ES-I3 (cell line): ENCODE data around the gene PRCD.

ENCODE experiments used
- H3K36me3 ChIP-seq: 2 replicates; pipeline ENCODE4 v1.6.1; 2013; ENCODE audit warnings: mild to moderate bottlenecking, low read length, control low read depth, moderate library complexity; ENCODE audit not compliant: insufficient read depth
- H3K4me1 ChIP-seq: 2 replicates; pipeline ENCODE4 v1.6.1; 2013; ENCODE audit warnings: mild to moderate bottlenecking, control low read depth, low read length; ENCODE audit not compliant: insufficient read depth
- H3K9ac ChIP-seq: 2 replicates; pipeline ENCODE4 v1.6.1; 2013; ENCODE audit warnings: low read depth, mild to moderate bottlenecking, low read length, moderate library complexity
- H3K9me3 ChIP-seq: 2 replicates; pipeline ENCODE4 v1.6.1; 2013; ENCODE audit warnings: mild to moderate bottlenecking, low read length, moderate library complexity; ENCODE audit not compliant: control insufficient read depth, insufficient read depth

Gene PRCD

DNA sequence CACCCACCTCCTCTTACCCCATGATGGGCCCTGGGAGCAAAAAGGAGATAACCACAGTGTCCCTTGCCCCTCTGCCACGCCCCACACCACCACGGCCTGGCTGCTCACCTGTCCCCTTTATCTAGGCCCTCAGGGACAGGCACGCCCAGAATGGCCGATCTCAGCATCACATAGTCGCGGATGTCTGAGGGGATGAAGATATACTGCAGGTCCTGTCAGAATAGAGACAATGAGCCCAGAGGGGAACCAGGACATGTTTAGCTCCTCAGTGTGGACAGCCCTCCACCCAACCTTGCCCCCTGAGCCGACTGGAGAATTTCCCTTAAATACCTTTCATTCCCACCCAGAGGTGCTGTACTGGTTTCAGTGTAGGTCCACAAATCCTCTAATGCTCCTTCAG lies 30.6 kb downstream of the PRCD start:
- peaks cover 8% of the 10 kb centered on the region; the same call in 1 of the 2 replicates for H3K36me3 ChIP-seq
- H3K9me3 ChIP-seq, result no peaks in the 10 kb centered on the region
- H3K4me1 ChIP-seq, result peaks cover 26% of the 10 kb centered on the region; the same call in 1 of the 2 replicates
- no peak overlapping the region for H3K9ac ChIP-seq

DNA sequence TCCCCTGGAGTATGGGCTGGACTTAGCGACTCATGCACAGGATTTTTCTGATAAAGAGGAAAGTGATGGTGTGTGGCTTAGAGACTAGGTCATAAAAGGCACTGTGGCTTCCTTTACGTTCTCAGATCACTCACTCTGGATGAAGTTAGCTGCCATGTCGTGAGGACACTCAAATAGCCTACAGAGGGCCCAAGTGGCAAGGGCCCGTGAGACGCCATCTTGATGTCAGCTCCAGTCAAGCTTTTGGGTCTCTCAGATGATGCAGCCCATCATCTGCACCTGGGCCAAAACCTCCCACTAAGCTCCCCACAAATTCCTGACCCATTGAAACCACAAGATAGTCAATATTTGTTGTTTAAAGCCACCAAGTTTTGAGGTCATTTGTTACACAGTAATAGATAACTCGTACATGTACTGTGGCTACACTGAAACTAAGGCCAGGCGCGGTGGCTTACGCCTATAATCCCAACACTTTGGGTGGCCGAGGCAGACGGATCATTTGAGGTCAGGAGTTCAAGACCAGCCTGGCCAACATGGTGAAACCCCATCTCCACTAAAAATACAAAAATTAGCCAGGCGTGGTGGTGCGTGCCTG lies 31.1 kb downstream of the PRCD start:
- Histone ChIP-seq H3K36me3 (peaks cover 4% of the 10 kb centered on the region; the same call in 1 of the 2 replicates), H3K4me1 (peaks cover 26% of the 10 kb centered on the region; the same call in 1 of the 2 replicates), H3K9me3 (no peaks in the 10 kb centered on the region), H3K9ac (no peak overlapping the region)

DNA sequence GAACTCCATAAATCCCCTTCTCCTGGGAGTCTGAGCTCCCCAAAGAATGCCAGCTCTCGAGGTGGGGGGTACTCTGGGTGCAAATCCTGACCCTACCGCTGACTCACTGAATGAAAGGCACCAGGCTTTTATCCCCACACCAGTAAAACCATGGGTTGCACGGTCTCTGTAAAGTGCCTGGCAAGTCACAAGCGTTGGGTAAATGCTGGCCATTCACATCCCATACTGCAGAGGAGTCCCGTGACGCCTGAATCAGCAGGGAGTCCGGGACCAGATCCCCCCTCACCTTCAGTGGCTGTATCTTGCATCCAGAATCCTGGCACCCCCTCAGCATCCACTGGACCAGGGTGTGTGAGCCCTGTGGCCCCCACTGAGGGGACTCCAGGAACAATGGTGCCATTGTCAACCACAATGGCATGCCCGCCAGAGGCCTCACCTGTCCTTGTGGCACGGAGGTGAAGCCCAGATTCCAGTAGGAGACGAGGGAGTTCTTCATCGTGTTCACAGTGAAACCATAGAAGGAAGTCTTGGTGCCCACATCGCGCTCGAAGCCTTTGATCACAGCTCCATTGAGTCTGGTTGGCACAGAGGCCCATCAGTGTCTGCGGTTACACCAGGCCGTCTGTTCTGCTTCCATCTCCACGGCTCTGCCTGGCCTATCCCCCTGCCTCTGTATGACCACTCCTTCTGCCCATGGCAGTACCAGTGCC lies 32.5 kb downstream of the PRCD start:
- H3K36me3 ChIP-seq, result no peaks in the 10 kb centered on the region
- peaks cover 19% of the 10 kb centered on the region; the same call in 1 of the 2 replicates for H3K4me1 ChIP-seq
- no peaks in the 10 kb centered on the region for H3K9me3 ChIP-seq
- H3K9ac ChIP-seq, result no peak overlapping the region

DNA sequence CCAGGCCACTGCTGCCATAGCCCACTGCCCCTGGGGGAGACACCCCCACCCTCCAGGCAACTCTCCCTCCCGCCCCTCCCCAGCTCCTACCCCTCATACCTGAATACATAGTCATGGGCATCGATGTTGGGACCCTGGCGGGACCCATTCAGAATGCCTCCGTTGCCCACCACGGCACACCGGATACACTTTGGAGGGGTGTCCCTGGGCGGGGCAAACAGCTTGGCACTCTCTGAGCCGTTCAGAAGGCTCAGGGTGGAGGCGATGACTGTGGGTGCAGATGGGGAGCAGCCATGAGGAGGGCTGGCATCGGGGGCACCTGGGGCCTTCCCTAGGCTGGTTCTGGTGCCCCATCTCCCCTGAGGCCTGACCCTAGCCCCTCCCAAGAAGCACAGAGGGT lies 33.3 kb downstream of the PRCD start:
- Histone ChIP-seq H3K36me3 (no peaks in the 10 kb centered on the region), H3K4me1 (peaks cover 12% of the 10 kb centered on the region; the same call in 1 of the 2 replicates), H3K9me3 (no peaks in the 10 kb centered on the region), H3K9ac (no peak overlapping the region)

DNA sequence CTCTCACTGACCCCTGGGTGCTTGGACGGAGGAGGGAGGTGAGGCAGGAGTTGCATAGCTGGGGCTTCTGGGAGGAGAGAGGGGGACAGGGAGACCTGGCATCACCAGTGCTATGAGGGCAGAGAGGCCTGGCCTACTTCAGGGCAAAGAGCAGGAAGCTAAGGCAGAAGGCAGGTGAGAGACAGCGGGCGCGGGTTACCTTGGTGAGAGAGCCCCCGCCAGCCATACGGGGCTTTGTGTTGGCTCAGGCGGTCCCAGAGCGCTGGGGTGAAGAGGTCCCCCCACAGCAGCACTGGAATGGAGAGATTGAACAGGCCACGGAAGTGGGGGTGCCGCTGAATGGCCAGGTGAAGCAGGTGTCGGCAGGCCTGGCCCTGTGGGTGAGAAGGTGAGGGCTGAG lies 34.3 kb downstream of the PRCD start:
- H3K4me1 ChIP-seq, result peaks cover 7% of the 10 kb centered on the region; the same call in 1 of the 2 replicates
- H3K9me3 ChIP-seq, result no peaks in the 10 kb centered on the region
- no peak overlapping the region for H3K9ac ChIP-seq
- H3K36me3 ChIP-seq, result no peaks in the 10 kb centered on the region

DNA sequence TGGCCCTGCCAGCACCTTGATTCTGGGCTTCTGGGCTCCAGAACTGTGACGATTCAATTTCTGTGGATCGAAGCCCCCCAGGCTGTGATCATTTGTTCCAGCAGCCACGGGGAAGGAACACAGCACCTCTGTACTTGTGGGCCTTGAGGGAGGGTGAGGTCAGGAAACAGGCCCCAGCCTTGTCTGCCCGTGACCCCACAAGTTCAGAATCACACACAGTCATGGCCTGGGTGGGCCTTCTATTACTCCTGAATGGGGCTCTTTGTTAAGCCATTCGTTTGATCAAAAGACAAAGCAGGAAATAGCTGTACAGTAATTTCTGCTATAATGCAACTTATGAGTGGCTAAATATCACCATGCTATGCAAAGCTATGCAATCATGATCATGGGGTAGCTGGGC lies 35.7 kb downstream of the PRCD start:
- Histone ChIP-seq H3K9me3 (no peaks in the 10 kb centered on the region), H3K9ac (no peak overlapping the region), H3K4me1 (no peaks in the 10 kb centered on the region; the same call in 1 of the 2 replicates), H3K36me3 (no peaks in the 10 kb centered on the region)

DNA sequence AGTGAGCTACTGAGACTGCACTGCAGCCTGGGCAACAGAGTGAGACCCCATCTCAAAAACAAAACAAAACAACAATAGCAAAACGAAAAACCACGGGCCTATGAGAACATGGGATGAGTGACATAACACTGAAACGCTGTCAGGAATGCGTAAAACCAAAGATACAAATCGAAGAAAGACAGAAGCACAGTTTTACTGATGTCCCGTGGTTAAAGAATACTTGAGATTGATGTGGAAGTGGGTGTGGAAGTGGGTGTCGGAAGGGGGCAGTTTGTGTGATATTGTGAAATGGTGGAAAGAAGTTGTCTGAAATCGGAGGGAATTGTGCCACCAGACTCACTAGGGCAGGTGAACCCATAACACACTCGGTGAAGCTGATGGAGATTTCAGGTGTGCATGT lies 36.3 kb downstream of the PRCD start:
- Histone ChIP-seq H3K9ac (no peak overlapping the region), H3K36me3 (no peaks in the 10 kb centered on the region), H3K9me3 (no peaks in the 10 kb centered on the region), H3K4me1 (peaks cover 5% of the 10 kb centered on the region)

DNA sequence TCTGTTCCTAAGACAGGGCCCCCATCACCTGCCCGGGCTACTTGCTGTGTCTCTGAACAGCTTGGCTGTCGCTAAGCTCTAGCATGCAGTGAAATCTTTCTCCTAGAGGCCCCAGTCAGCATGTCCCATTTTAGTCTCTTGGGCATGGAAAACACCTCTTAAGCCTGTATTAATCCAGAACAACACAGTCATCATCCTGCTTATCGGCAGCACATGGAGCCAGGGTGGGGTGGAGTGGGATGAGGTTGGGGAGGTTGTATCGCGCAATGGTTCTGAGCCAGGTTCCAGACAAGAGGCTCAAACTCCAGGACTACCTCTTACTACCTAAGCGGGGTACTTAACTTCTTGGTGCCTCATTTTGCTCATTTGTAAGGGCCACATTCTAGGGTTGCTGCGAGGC lies 38.0 kb downstream of the PRCD start:
- peaks cover 14% of the 10 kb centered on the region for H3K4me1 ChIP-seq
- H3K9ac ChIP-seq, result no peak overlapping the region
- no peaks in the 10 kb centered on the region for H3K9me3 ChIP-seq

DNA sequence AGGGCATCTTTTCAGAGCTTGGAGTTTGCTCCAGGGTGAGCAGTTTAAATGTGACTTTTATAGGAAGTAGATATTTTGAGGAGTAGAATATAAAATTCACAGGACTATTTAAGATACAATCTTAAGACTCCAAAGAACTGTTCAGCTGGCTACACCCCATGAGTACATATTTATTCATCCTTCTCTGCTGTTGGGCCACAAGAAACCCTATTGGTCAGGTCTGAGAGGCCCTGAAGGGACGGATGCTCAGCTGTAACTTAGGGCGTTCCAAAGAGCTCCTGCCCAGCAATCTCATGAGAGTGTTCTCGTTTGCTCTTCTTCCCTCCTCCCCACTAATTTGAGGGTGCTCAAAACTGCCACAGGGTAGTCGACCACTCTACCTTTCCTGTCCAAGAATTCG lies 38.5 kb downstream of the PRCD start:
- H3K9me3 ChIP-seq, result no peaks in the 10 kb centered on the region
- H3K36me3 ChIP-seq, result no peaks in the 10 kb centered on the region
- H3K4me1 ChIP-seq, result peaks cover 14% of the 10 kb centered on the region
- no peak overlapping the region for H3K9ac ChIP-seq

More for the DNA sequence above, 38.0 kb downstream of the PRCD start:
- no peaks in the 10 kb centered on the region for H3K36me3 ChIP-seq

DNA sequence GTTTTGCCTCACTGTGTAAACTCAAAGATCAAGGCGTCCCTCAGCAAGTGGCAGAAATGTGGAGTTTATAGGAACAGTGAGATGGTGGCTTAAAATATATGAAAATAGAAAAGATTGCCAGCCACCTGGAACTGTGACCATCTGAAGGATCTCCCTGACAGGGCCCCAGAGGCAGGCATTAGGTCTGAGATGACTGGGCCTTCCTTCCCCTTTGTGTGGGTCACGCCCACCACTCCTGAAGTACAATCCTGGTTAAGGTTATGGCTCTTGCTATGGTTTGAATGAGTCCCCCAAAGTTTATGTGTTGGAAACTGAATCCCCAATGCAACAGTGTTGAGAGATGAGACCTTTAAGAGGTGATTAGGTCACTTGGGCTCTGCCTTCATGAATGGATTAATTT lies 39.4 kb downstream of the PRCD start:
- Histone ChIP-seq H3K9me3 (no peaks in the 10 kb centered on the region), H3K4me1 (peaks cover 14% of the 10 kb centered on the region), H3K9ac (no peak overlapping the region), H3K36me3 (no peaks in the 10 kb centered on the region)

DNA sequence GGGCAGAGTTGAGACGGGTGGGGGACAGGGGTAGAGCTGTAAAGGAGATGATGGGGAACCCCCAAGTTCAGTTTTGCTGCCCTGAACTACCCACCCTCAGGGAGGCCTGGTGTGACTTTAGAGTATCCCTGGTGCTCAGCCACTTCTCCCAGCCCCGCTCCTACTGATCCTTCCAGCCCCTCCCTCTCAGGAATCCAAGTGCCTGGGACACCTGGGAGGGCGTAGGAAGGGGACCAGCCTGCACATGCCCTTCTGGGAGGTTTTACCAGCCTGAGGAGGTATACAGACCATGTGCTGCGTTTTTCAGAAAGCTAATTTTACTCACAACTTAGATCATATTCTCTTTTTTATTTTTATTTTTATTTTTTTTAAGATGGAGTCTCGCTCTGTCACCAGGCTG lies 41.7 kb downstream of the PRCD start:
- no peaks in the 10 kb centered on the region for H3K36me3 ChIP-seq
- no peaks in the 10 kb centered on the region for H3K9me3 ChIP-seq
- peaks cover 14% of the 10 kb centered on the region for H3K4me1 ChIP-seq
- no peak overlapping the region for H3K9ac ChIP-seq

DNA sequence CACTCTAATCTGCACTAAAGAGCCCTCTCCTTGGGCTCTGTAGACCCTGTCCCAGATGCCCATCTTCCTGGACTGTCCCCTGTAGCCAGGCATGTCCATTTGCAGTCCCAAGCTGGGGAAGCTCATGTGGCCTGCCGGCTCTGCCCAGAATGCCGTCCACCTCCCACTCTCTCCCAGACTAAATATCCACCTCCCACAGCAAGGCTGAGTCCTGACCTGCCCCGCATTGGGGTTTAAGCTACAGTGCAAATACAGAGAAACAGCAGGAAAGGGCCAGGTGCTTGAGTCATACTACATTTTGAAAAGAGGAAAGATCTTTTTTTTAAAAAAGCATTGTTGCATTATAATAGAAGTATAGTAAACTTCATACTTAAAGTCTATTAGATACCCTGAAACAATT lies 42.8 kb downstream of the PRCD start:
- Histone ChIP-seq H3K9me3 (no peaks in the 10 kb centered on the region), H3K9ac (no peak overlapping the region), H3K36me3 (no peaks in the 10 kb centered on the region), H3K4me1 (peaks cover 19% of the 10 kb centered on the region)

DNA sequence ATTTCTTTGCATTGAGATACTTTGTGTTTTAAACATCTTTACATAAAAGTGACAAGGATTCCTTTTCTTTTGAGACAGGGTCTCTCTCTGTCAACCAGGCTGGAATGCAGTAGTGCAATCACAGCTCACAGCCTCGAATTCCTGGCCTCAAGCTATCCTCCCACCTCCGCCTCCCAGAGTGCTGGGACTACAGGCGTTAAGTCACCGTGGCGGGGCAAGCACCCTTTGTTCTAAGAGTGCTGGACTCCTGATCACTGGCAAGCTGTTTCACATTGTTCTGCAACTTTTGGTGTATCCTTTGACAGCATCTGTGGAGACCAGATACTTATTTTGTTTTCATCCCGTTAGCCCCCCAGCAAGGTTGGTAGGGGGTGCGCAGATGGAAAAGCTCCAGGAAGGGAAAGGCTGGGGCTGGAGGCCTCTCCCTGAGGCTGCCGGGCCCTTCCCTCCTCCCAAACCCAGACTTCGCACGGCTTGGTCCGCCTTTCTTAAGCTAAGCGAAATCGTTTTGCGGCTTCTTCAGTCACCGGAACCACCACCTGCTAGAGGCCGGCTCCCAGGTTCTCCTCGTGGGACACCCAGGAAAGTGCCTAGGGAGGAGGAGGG lies 44.7 kb downstream of the PRCD start:
- Histone ChIP-seq H3K36me3 (no peaks in the 10 kb centered on the region), H3K9me3 (no peaks in the 10 kb centered on the region), H3K4me1 (peaks cover 19% of the 10 kb centered on the region), H3K9ac (peak overlapping the region; percentile 76; the same call in 1 of the 2 replicates)

DNA sequence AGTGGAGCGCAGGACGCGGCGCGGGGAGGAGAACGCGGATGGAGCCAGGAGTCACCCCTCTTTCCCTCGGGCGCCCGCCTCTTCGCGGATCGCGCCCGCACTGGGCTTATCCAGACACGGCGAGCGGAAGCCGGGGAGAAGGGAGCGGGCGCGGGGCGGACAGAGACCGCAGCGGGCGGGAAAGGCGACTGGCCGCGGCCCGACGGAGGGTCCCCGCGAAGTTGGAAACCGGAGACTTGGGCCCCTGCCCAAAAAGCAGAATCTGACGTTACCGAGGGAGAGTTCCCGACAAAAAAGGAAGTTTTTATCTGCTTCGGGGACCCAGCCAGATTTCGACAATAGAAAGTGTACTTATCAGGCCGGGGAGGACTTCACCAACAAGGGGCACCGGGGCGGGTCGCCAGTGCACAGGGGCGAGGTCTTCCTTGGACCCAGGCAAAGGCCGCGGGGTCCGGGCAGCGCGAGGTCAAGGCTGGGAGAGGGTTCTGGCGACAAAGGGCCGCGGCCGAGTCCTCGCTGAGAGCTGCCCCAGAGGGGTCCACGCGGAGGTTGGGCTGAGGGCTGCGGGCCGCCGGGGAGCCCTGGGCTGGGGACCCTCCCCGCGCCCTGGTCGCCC lies 45.3 kb downstream of the PRCD start:
- Histone ChIP-seq H3K4me1 (peaks cover 19% of the 10 kb centered on the region), H3K9me3 (no peaks in the 10 kb centered on the region), H3K9ac (peak overlapping the region; percentile 76), H3K36me3 (no peaks in the 10 kb centered on the region)
